ENCODE measurements around the gene CALCOCO2. TPM values are rescaled to one million over a fixed set of nuclear protein-coding genes. Genes with fewer than 3 reads are reported as not detected.
"Not testable (repeated sequence)": the region's sequence is repeated elsewhere in the genome, so short reads cannot be mapped to it uniquely, and the experiment has no call there.

Gene CALCOCO2
- total RNA-seq, 1 donor from 2014 or later, result 53.7 TPM

GRCh38 chr17:48812001-48812400 is 18.8 kb upstream of the CALCOCO2 start:
- no peaks in the 10 kb centered on the region for H3K9me3 Mint-ChIP-seq
- no peaks in the 10 kb centered on the region for H3K36me3 Mint-ChIP-seq (ENCODE audit: low read depth)
- H3K27me3 Mint-ChIP-seq (ENCODE audit: low read depth), result peaks cover 41% of the 10 kb centered on the region
- H3K27ac Mint-ChIP-seq, result no peak overlapping the region
- no peak overlapping the region for H3K4me3 Mint-ChIP-seq (ENCODE audit: low read depth)
- intact Hi-C loops (cut with micrococcal nuclease), result no loop called here
- peaks cover 11% of the 10 kb centered on the region for H3K4me1 Mint-ChIP-seq (ENCODE audit: low read depth)
- DNase-seq (ENCODE audit: low spot score), result no peak

GRCh38 chr17:48814504-48814903 is 16.3 kb upstream of the CALCOCO2 start:
- intact Hi-C loops (cut with micrococcal nuclease), result loop anchor here (1.0 to 2.0 kb wide), 2 partner anchors 65 to 218 kb away; no protein-coding TSS in a partner anchor
- H3K27ac Mint-ChIP-seq, result no peak overlapping the region
- DNase-seq (ENCODE audit: low spot score), result no peak
- H3K27me3 Mint-ChIP-seq (ENCODE audit: low read depth), result peaks cover 56% of the 10 kb centered on the region
- H3K4me3 Mint-ChIP-seq (ENCODE audit: low read depth), result no peak overlapping the region
- H3K36me3 Mint-ChIP-seq (ENCODE audit: low read depth), result no peaks in the 10 kb centered on the region
- H3K4me1 Mint-ChIP-seq (ENCODE audit: low read depth), result peaks cover 14% of the 10 kb centered on the region
- H3K9me3 Mint-ChIP-seq, result no peaks in the 10 kb centered on the region

- Mint-ChIP-seq H3K9me3 (no peaks in the 10 kb centered on the region), H3K4me3 (ENCODE audit: low read depth) (no peak overlapping the region), H3K27me3 (ENCODE audit: low read depth) (peaks cover 61% of the 10 kb centered on the region), H3K4me1 (ENCODE audit: low read depth) (peaks cover 14% of the 10 kb centered on the region), H3K36me3 (ENCODE audit: low read depth) (no peaks in the 10 kb centered on the region), H3K27ac (no peak overlapping the region)
- intact Hi-C loops (cut with micrococcal nuclease), result loop anchor here (2.0 to 5.0 kb wide), 2 partner anchors 42 to 217 kb away; no protein-coding TSS in a partner anchor
- no peak for DNase-seq (ENCODE audit: low spot score)
Observed at GRCh38 chr17:48815311-48815710, 15.5 kb upstream of the CALCOCO2 start.

- peak overlapping the region; percentile 77 for H3K4me3 Mint-ChIP-seq (ENCODE audit: low read depth)
- peaks cover 15% of the 10 kb centered on the region for H3K4me1 Mint-ChIP-seq (ENCODE audit: low read depth)
- DNase-seq (ENCODE audit: low spot score), result no peak
- H3K27ac Mint-ChIP-seq, result no peak overlapping the region
- H3K9me3 Mint-ChIP-seq, result no peaks in the 10 kb centered on the region
- peaks cover 65% of the 10 kb centered on the region for H3K27me3 Mint-ChIP-seq (ENCODE audit: low read depth)
- intact Hi-C loops (cut with micrococcal nuclease), result loop anchor here (2.0 to 5.0 kb wide), 2 partner anchors 14 to 41 kb away; partner anchors contain the start of gene CALCOCO2
- no peaks in the 10 kb centered on the region for H3K36me3 Mint-ChIP-seq (ENCODE audit: low read depth)
Observed at GRCh38 chr17:48816438-48816773, 14.4 kb upstream of the CALCOCO2 start.

- peaks cover 64% of the 10 kb centered on the region for H3K27me3 Mint-ChIP-seq (ENCODE audit: low read depth)
- intact Hi-C loops (cut with micrococcal nuclease), result loop anchor here (2.0 to 5.0 kb wide), 2 partner anchors 14 to 40 kb away; partner anchors contain the start of gene CALCOCO2
Observed at GRCh38 chr17:48816774-48817590, 13.9 kb upstream of the CALCOCO2 start, which contains the start of gene TTLL6. Gene TTLL6 (minus strand): TSS chr17:48817229. CDS start chr17:48817072, 157 bp downstream.

GRCh38 chr17:48818361-48818841 is 12.4 kb upstream of the CALCOCO2 start:
- H3K36me3 Mint-ChIP-seq (ENCODE audit: low read depth), result no peaks in the 10 kb centered on the region
- no peak overlapping the region for H3K4me3 Mint-ChIP-seq (ENCODE audit: low read depth)
- no peaks in the 10 kb centered on the region for H3K9me3 Mint-ChIP-seq
- H3K27me3 Mint-ChIP-seq (ENCODE audit: low read depth), result peaks cover 60% of the 10 kb centered on the region
- H3K27ac Mint-ChIP-seq, result no peak overlapping the region
- intact Hi-C loops (cut with micrococcal nuclease), result loop anchor here (5.0 kb wide), 1 partner anchor 39 kb away; no protein-coding TSS in a partner anchor
- H3K4me1 Mint-ChIP-seq (ENCODE audit: low read depth), result peaks cover 15% of the 10 kb centered on the region
- DNase-seq (ENCODE audit: low spot score), result no peak

More at GRCh38 chr17:48816774-48817590, 13.9 kb upstream of the CALCOCO2 start, which contains the start of gene TTLL6:
- Mint-ChIP-seq H3K36me3 (ENCODE audit: low read depth) (no peaks in the 10 kb centered on the region), H3K9me3 (no peaks in the 10 kb centered on the region), H3K27ac (no peak within 1 kb of the TSS), H3K4me3 (ENCODE audit: low read depth) (peak within 1 kb of the TSS; percentile 77), H3K4me1 (ENCODE audit: low read depth) (peaks cover 15% of the 10 kb centered on the region)
- DNase-seq (ENCODE audit: low spot score), result peak; percentile 84

- Mint-ChIP-seq H3K4me3 (ENCODE audit: low read depth) (no peak overlapping the region), H3K27me3 (ENCODE audit: low read depth) (peaks cover 56% of the 10 kb centered on the region), H3K4me1 (ENCODE audit: low read depth) (peaks cover 15% of the 10 kb centered on the region), H3K27ac (no peak overlapping the region), H3K9me3 (no peaks in the 10 kb centered on the region), H3K36me3 (ENCODE audit: low read depth) (no peaks in the 10 kb centered on the region)
- intact Hi-C loops (cut with micrococcal nuclease), result loop anchor here (5.0 kb wide), 1 partner anchor 38 kb away; no protein-coding TSS in a partner anchor
- DNase-seq (ENCODE audit: low spot score), result no peak
Observed at GRCh38 chr17:48819466-48819865, 11.4 kb upstream of the CALCOCO2 start.

- H3K4me3 Mint-ChIP-seq (ENCODE audit: low read depth); H3K9me3 Mint-ChIP-seq; DNase-seq (ENCODE audit: low spot score); intact Hi-C loops (cut with micrococcal nuclease); H3K4me1 Mint-ChIP-seq (ENCODE audit: low read depth); H3K36me3 Mint-ChIP-seq (ENCODE audit: low read depth); H3K27ac Mint-ChIP-seq: not testable (repeated sequence)
- peaks cover 42% of the 10 kb centered on the region for H3K27me3 Mint-ChIP-seq (ENCODE audit: low read depth)
Observed at GRCh38 chr17:48820936-48821335, 9.9 kb upstream of the CALCOCO2 start.

GRCh38 chr17:48825446-48826381 is 5.1 kb upstream of the CALCOCO2 start:
- Mint-ChIP-seq H3K9me3 (no peaks in the 10 kb centered on the region), H3K27ac (no peak overlapping the region), H3K36me3 (ENCODE audit: low read depth) (no peaks in the 10 kb centered on the region), H3K4me1 (ENCODE audit: low read depth) (peaks cover 3% of the 10 kb centered on the region), H3K27me3 (ENCODE audit: low read depth) (peaks cover 21% of the 10 kb centered on the region), H3K4me3 (ENCODE audit: low read depth) (no peak overlapping the region)
- DNase-seq (ENCODE audit: low spot score), result no peak
- intact Hi-C loops (cut with micrococcal nuclease), result no loop called here

- H3K4me1 Mint-ChIP-seq (ENCODE audit: low read depth), result peaks cover 46% of the 10 kb centered on the region
- peaks cover 7% of the 10 kb centered on the region for H3K27me3 Mint-ChIP-seq (ENCODE audit: low read depth)
- H3K36me3 Mint-ChIP-seq (ENCODE audit: low read depth), result peaks cover 19% of the 10 kb centered on the region
- intact Hi-C loops (cut with micrococcal nuclease), result loop anchor here (1.0 to 2.0 kb wide), 2 partner anchors 15 to 61 kb away; partner anchors contain the start of genes ATP5MC1 and TTLL6
- H3K27ac Mint-ChIP-seq, result peak overlapping the region; percentile 98
- no peak for DNase-seq (ENCODE audit: low spot score)
- H3K9me3 Mint-ChIP-seq, result no peaks in the 10 kb centered on the region
- peak overlapping the region; percentile 97 for H3K4me3 Mint-ChIP-seq (ENCODE audit: low read depth)
Observed at GRCh38 chr17:48831549-48831883, 681 bp downstream of the CALCOCO2 start.

GRCh38 chr17:48834973-48835372 is 4.1 kb downstream of the CALCOCO2 start:
- Mint-ChIP-seq H3K4me1 (ENCODE audit: low read depth) (peaks cover 64% of the 10 kb centered on the region), H3K9me3 (no peaks in the 10 kb centered on the region), H3K36me3 (ENCODE audit: low read depth) (peaks cover 30% of the 10 kb centered on the region), H3K27ac (no peak overlapping the region), H3K4me3 (ENCODE audit: low read depth) (no peak overlapping the region), H3K27me3 (ENCODE audit: low read depth) (no peaks in the 10 kb centered on the region)
- intact Hi-C loops (cut with micrococcal nuclease), result no loop called here
- DNase-seq (ENCODE audit: low spot score), result no peak

GRCh38 chr17:48835971-48836370 is 5.1 kb downstream of the CALCOCO2 start:
- intact Hi-C loops (cut with micrococcal nuclease), result loop anchor here (2.0 kb wide), 1 partner anchor 43 kb away; no protein-coding TSS in a partner anchor
- DNase-seq (ENCODE audit: low spot score), result no peak
- H3K4me1 Mint-ChIP-seq (ENCODE audit: low read depth), result peaks cover 72% of the 10 kb centered on the region
- H3K27me3 Mint-ChIP-seq (ENCODE audit: low read depth), result no peaks in the 10 kb centered on the region
- H3K36me3 Mint-ChIP-seq (ENCODE audit: low read depth), result peaks cover 36% of the 10 kb centered on the region
- no peak overlapping the region for H3K27ac Mint-ChIP-seq
- no peaks in the 10 kb centered on the region for H3K9me3 Mint-ChIP-seq
- peak overlapping the region; percentile 11 for H3K4me3 Mint-ChIP-seq (ENCODE audit: low read depth)

Data from activated T-helper 2 cell treated with anti-CD3 and anti-CD28 coated beads, Interferon-gamma antibody, Interleukin-2, Interleukin-4, amounts not matched to agents 10 μg/mL and 5 μg/mL and 100 μg/mL, durations not matched to agents 14 hours and 24 hours and 36 hours (primary cell).